HEK293 (cell line): ENCODE data around the gene PRSS58.

Experiments used
- CTCF ChIA-PET: fragments of 350-600 bp; formaldehyde crosslinking; extraction: SDS; loops from one replicate; lab custom pipeline; 2021; ENCODE audit warnings: antibody characterized with exemption; lab: Yijun Ruan, JAX
- POLR2A ChIA-PET: fragments of 300-600 bp; formaldehyde crosslinking; extraction: SDS; loops from one replicate; lab custom pipeline; 2020; ENCODE audit warnings: antibody characterized with exemption, inconsistent platforms; lab: Yijun Ruan, JAX
- H3K27ac ChIP-seq: fragments of 200-500 bp; sonication (Bioruptor generic); 2 replicates; pipeline ENCODE4 v1.5.1; 2014; ENCODE audit warnings: low read depth, low read length, control low read depth, inconsistent platforms; ENCODE audit errors: extremely low read depth
- H3K36me3 ChIP-seq, 2 experiments: fragments of 200-500 bp in 1 of 2; sonication (Bioruptor generic) in 1 of 2; 1 replicate in 1 of 2; 2 replicates in 1 of 2; pipeline ENCODE4 v1.5.1; 2014 to 2017; ENCODE audit warnings: inconsistent platforms in 2 of 2, low read length in 2 of 2; ENCODE audit not compliant: control insufficient read depth in 2 of 2, insufficient read depth in 1 of 2
- H3K4me1 ChIP-seq: fragments of 200-500 bp; sonication (Bioruptor generic); 2 replicates; pipeline ENCODE4 v1.5.1; 2014; ENCODE audit warnings: mild to moderate bottlenecking, low read length, inconsistent platforms; ENCODE audit not compliant: control insufficient read depth, insufficient read depth
- H3K4me3 ChIP-seq: 2 replicates; pipeline ENCODE4 v1.5.1; 2011; ENCODE audit warnings: low read depth, mild to moderate bottlenecking, control low read depth, low read length, moderate library complexity
- H3K9me3 ChIP-seq: fragments of 200-500 bp; sonication (Bioruptor generic); 2 replicates; pipeline ENCODE4 v1.5.1; 2014; ENCODE audit warnings: low read depth, low read length, inconsistent platforms; ENCODE audit not compliant: control insufficient read depth, insufficient read depth
- BCL11B ChIP-seq: fragments of 450-650 bp; formaldehyde crosslinking; IDR thresholded peaks from 2 replicates; pipeline ENCODE4 v1.5.1; 2016; ENCODE audit warnings: low read depth, missing biosample characterization, missing genetic modification characterization
- CTCF ChIP-seq: fragments of 450-650 bp; formaldehyde crosslinking; IDR thresholded peaks from 2 replicates; pipeline ENCODE4 v1.5.1; 2016; ENCODE audit warnings: missing biosample characterization, missing genetic modification characterization
- SETDB1 ChIP-seq: IDR thresholded peaks from one replicate; pipeline ENCODE4 v1.6.1; 2017; ENCODE audit warnings: mild to moderate bottlenecking, low read length, moderate library complexity, mixed read lengths; ENCODE audit not compliant: insufficient read length
- TCF7L2 ChIP-seq: IDR thresholded peaks from 2 replicates; pipeline ENCODE4 v1.6.1; 2011; ENCODE audit warnings: low read depth, mild to moderate bottlenecking, inconsistent platforms, low read length, moderate library complexity, borderline replicate concordance
- TRIM28 ChIP-seq: IDR thresholded peaks from 2 replicates; pipeline ENCODE4 v1.6.1; 2011; ENCODE audit warnings: low read length, control low read depth, borderline replicate concordance
- ZBTB17 ChIP-seq: fragments of 450-650 bp; formaldehyde crosslinking; IDR thresholded peaks from 2 replicates; pipeline ENCODE4 v1.5.1; 2016; ENCODE audit warnings: missing biosample characterization, missing genetic modification characterization
- ZNF121 ChIP-seq: fragments of 450-650 bp; formaldehyde crosslinking; IDR thresholded peaks from 2 replicates; pipeline ENCODE4 v1.5.1; 2016; ENCODE audit warnings: missing biosample characterization, missing genetic modification characterization
- ZNF133 ChIP-seq: fragments of 450-650 bp; formaldehyde crosslinking; IDR thresholded peaks from 2 replicates; pipeline ENCODE4 v1.5.1; 2016; ENCODE audit warnings: missing biosample characterization, missing genetic modification characterization
- ZNF211 ChIP-seq: fragments of 450-650 bp; formaldehyde crosslinking; IDR thresholded peaks from 2 replicates; pipeline ENCODE4 v1.5.1; 2016; ENCODE audit warnings: low read depth, missing biosample characterization, missing genetic modification characterization
- ZNF302 ChIP-seq: fragments of 450-650 bp; formaldehyde crosslinking; IDR thresholded peaks from 2 replicates; pipeline ENCODE4 v1.5.1; 2016; ENCODE audit warnings: missing biosample characterization, missing genetic modification characterization, low read depth
- ZNF404 ChIP-seq: fragments of 450-650 bp; formaldehyde crosslinking; IDR thresholded peaks from 2 replicates; pipeline ENCODE4 v1.5.1; 2017; ENCODE audit warnings: missing biosample characterization, missing genetic modification characterization
- ZNF529 ChIP-seq: fragments of 450-650 bp; formaldehyde crosslinking; IDR thresholded peaks from 2 replicates; pipeline ENCODE4 v1.5.1; 2017; ENCODE audit warnings: missing genetic modification characterization, missing biosample characterization; ENCODE audit not compliant: insufficient replicate concordance
- ZNF549 ChIP-seq: fragments of 450-650 bp; IDR thresholded peaks from 2 replicates; pipeline ENCODE4 v1.5.1; 2018; ENCODE audit warnings: missing biosample characterization, missing genetic modification characterization, mild to moderate bottlenecking, inconsistent platforms, moderate library complexity
- ZNF664 ChIP-seq: fragments of 450-650 bp; formaldehyde crosslinking; IDR thresholded peaks from 2 replicates; pipeline ENCODE4 v1.5.1; 2016; ENCODE audit warnings: missing biosample characterization, missing genetic modification characterization
- ZSCAN30 ChIP-seq: fragments of 450-650 bp; IDR thresholded peaks from 2 replicates; pipeline ENCODE4 v1.5.1; 2018; ENCODE audit warnings: missing biosample characterization, mild to moderate bottlenecking, missing genetic modification characterization, moderate library complexity

Gene PRSS58

GRCh38 chr7:142298009-142298408, 40.2 kb upstream of the PRSS58 start:
- CTCF ChIA-PET: interaction anchor here (0.7 to 3.3 kb wide), 12 partner anchors 9 to 332 kb away, joined by 3 to 16 read pairs (median 4); no protein-coding TSS in a partner anchor
- Histone ChIP-seq H3K36me3 (no peaks in the 10 kb centered on the region), H3K4me1 (no peaks in the 10 kb centered on the region), H3K27ac (no peak overlapping the region), H3K4me3 (no peak overlapping the region)
- POLR2A ChIA-PET: no interaction called here
- TF ChIP-seq CTCF (tag by site-specific recombination): 0 out of 2 replicates have a peak, but pooled peaks have one; percentile 8
- peak; percentile 20; the same call in 1 of the 2 replicates for TF ChIP-seq ZBTB17 (tag by site-specific recombination)
- TF ChIP-seq ZNF664 (tag by site-specific recombination): no peak
- TF ChIP-seq, all 188 proteins: peak for 2
- no peaks in the 10 kb centered on the region for H3K9me3 ChIP-seq

- Histone ChIP-seq H3K27ac (no peak overlapping the region), H3K4me3 (no peak overlapping the region), H3K4me1 (0 out of 2 replicates have a peak, but pooled peaks cover 3% of the 10 kb centered on the region), H3K9me3 (no peaks in the 10 kb centered on the region), H3K36me3 (no peaks in the 10 kb centered on the region)
- no peak for TF ChIP-seq ZNF404 (tag by site-specific recombination)
- peak; percentile 66; the same call in 1 of the 2 replicates for TF ChIP-seq TRIM28
- no peak for TF ChIP-seq ZNF133 (tag by site-specific recombination)
- TF ChIP-seq BCL11B: no peak
- TF ChIP-seq TCF7L2: peak; percentile 68; the same call in 1 of the 2 replicates
- ChIA-PET CTCF (interaction anchor here (1.1 to 1.5 kb wide), 3 partner anchors 21 to 304 kb away, joined by 3 to 8 read pairs (median 5); no protein-coding TSS in a partner anchor), POLR2A (no interaction called here)
Measured at GRCh38 chr7:142280263-142280662, 22.4 kb upstream of the PRSS58 start.

GRCh38 chr7:142279601-142280000, 21.7 kb upstream of the PRSS58 start:
- H3K9me3 ChIP-seq: no peaks in the 10 kb centered on the region
- POLR2A ChIA-PET: no interaction called here
- TF ChIP-seq ZNF121 (tag by site-specific recombination): no peak
- TF ChIP-seq ZSCAN30: no peak
- TF ChIP-seq ZNF211 (tag by site-specific recombination): no peak
- TF ChIP-seq ZNF529: no peak
- no peak for TF ChIP-seq ZNF549 (tag by site-specific recombination)
- no peak for TF ChIP-seq ZNF133 (tag by site-specific recombination)
- H3K4me3 ChIP-seq: no peak overlapping the region
- 0 out of 2 replicates have a peak, but pooled peaks cover 3% of the 10 kb centered on the region for H3K4me1 ChIP-seq
- no peak overlapping the region for H3K27ac ChIP-seq
- no peaks in the 10 kb centered on the region for H3K36me3 ChIP-seq
- CTCF ChIA-PET: interaction anchor here (0.6 to 1.1 kb wide), 2 partner anchors 40 to 144 kb away, joined by 3 to 5 read pairs; no protein-coding TSS in a partner anchor

GRCh38 chr7:142275028-142275427, 17.2 kb upstream of the PRSS58 start:
- no peaks in the 10 kb centered on the region for H3K4me1 ChIP-seq
- no peak for TF ChIP-seq ZNF302 (tag by site-specific recombination)
- 0 out of 2 replicates have a peak, but pooled peaks have one; percentile 29 for TF ChIP-seq TRIM28
- TF ChIP-seq SETDB1: peak; percentile 93
- H3K4me3 ChIP-seq: no peak overlapping the region
- no peaks in the 10 kb centered on the region for H3K36me3 ChIP-seq
- ChIA-PET CTCF (no interaction called here), POLR2A (no interaction called here)
- H3K27ac ChIP-seq: no peak overlapping the region
- no peaks in the 10 kb centered on the region for H3K9me3 ChIP-seq
